Natural killer cell (primary cell): ENCODE measurements around the gene DMBX1. TPM values are rescaled to one million over a fixed set of nuclear protein-coding genes. Genes with fewer than 3 reads are reported as not detected.

ENCODE experiments used
- ATAC-seq, 3 donors: fragments of 150-1000 bp in 2 of 3; fragments of 200-7000 bp in 1 of 3; cut with Tn5 transposase; 1 replicate in 1 of 3; 2 replicates in 2 of 3; pipeline ENCODE4 v1.10.0; 2021; ENCODE audit warnings: mild to moderate bottlenecking in 2 of 3, moderate library complexity in 2 of 3
- DNase-seq, 2 donors: peaks; one replicate each; pipeline versions ENCODE4 v3.0.0 to v3.0.0-alpha.2; 2013 to 2021; ENCODE audit warnings: mixed read lengths in 1 of 2
- H3K27ac ChIP-seq: one replicate; pipeline ENCODE4 v1.5.1; 2013; ENCODE audit warnings: mild to moderate bottlenecking, low read length
- H3K27me3 ChIP-seq: one replicate; pipeline ENCODE4 v1.6.1; 2013; ENCODE audit warnings: low read length; ENCODE audit not compliant: control insufficient read depth, insufficient read depth
- H3K36me3 ChIP-seq: one replicate; pipeline ENCODE4 v1.6.1; 2013; ENCODE audit warnings: low read length; ENCODE audit not compliant: control insufficient read depth, insufficient read depth
- H3K4me1 ChIP-seq: one replicate; pipeline ENCODE4 v1.6.1; 2013; ENCODE audit warnings: low read length; ENCODE audit not compliant: control insufficient read depth, insufficient read depth
- H3K4me3 ChIP-seq: one replicate; pipeline ENCODE4 v1.5.1; 2013; ENCODE audit warnings: low read length
- H3K9me3 ChIP-seq: one replicate; pipeline ENCODE4 v1.6.1; 2013; ENCODE audit warnings: low read length; ENCODE audit not compliant: control insufficient read depth, insufficient read depth
- H3K27ac Mint-ChIP-seq, 2 donors: one replicate each; pipeline ENCODE4 v1.8.0; 2022; ENCODE audit warnings: mild to moderate bottlenecking in 2 of 2, mixed read lengths in 2 of 2, moderate library complexity in 1 of 2
- H3K27me3 Mint-ChIP-seq, 2 donors: one replicate each; pipeline ENCODE4 v1.8.0; 2022; ENCODE audit warnings: low read depth in 2 of 2, mixed read lengths in 2 of 2
- H3K36me3 Mint-ChIP-seq: one replicate; pipeline ENCODE4 v1.8.0; 2022; ENCODE audit warnings: mixed read lengths
- H3K4me1 Mint-ChIP-seq, 2 donors: one replicate each; pipeline ENCODE4 v1.8.0; 2022; ENCODE audit warnings: mixed read lengths in 2 of 2
- H3K4me3 Mint-ChIP-seq: one replicate; pipeline ENCODE4 v1.8.0; 2022; ENCODE audit warnings: mild to moderate bottlenecking, moderate library complexity, mixed read lengths
- H3K9me3 Mint-ChIP-seq, 2 donors: one replicate each; pipeline ENCODE4 v1.8.0; 2022; ENCODE audit warnings: mixed read lengths in 2 of 2
- CTCF ChIP-seq: fragments of 200-600 bp; IDR thresholded peaks from one replicate; pipeline ENCODE4 v1.8.0; 2022; ENCODE audit warnings: antibody characterized with exemption
- WGBS: methylation state at CpG from one replicate; pipeline ENCODE4 v1.1.7; 2013; ENCODE audit warnings: missing lambda C conversion rate; ENCODE audit not compliant: insufficient coverage; 5-methylcytosine and 5-hydroxymethylcytosine counted together
- intact Hi-C: fragments of 100-400 bp; cut with micrococcal nuclease; formaldehyde crosslinking; loops from one replicate; pipeline ENCODE4 v1.14.2; 2022
- total RNA-seq, 4 donors: library from RNA; stranded (reverse); fragments of 120-200 nt in 1 of 4; gene quantifications; one replicate each; pipeline versions ENCODE4 v1.2.3 to v1.2.4, GENCODE V29; 2013 to 2022

DMBX1 gene
- total RNA-seq, 3 donors from 2014 or later (not counting 1 experiment from before 2014, with no cell fraction given), result not detected

GRCh38 chr1:46480959-46481646 is 8.5 kb upstream of the DMBX1 start:
- Histone ChIP-seq H3K27ac (no peak overlapping the region), H3K36me3 (no peaks in the 10 kb centered on the region), H3K4me3 (no peak overlapping the region), H3K9me3 (no peaks in the 10 kb centered on the region), H3K27me3 (peaks cover 6% of the 10 kb centered on the region), H3K4me1 (no peaks in the 10 kb centered on the region)
- ATAC-seq, result no peak
- WGBS, result 57% methylated on average over 7 of the region's 7 CpGs
- Mint-ChIP-seq H3K9me3 (no peaks in the 10 kb centered on the region), H3K4me3 (no peak overlapping the region), H3K27me3 (peaks cover 33 to 38% of the 10 kb centered on the region in 2 donors), H3K36me3 (no peaks in the 10 kb centered on the region), H3K4me1 (no peaks in the 10 kb centered on the region), H3K27ac (no peak overlapping the region)
- TF ChIP-seq CTCF, result no peak
- intact Hi-C loops, result no loop called here
- no peak for DNase-seq

GRCh38 chr1:46481961-46482360 is 7.7 kb upstream of the DMBX1 start:
- no peak overlapping the region for H3K4me3 ChIP-seq
- no peak overlapping the region for H3K27ac ChIP-seq
- 61% methylated on average over 4 of the region's 4 CpGs for WGBS
- no peaks in the 10 kb centered on the region for H3K9me3 Mint-ChIP-seq
- no peak overlapping the region for H3K4me3 Mint-ChIP-seq
- intact Hi-C loops, result no loop called here
- peaks cover 42 to 46% of the 10 kb centered on the region in 2 donors for H3K27me3 Mint-ChIP-seq
- DNase-seq, result no peak
- no peaks in the 10 kb centered on the region for H3K36me3 ChIP-seq
- ATAC-seq, result no peak
- peaks cover 13% of the 10 kb centered on the region for H3K27me3 ChIP-seq
- no peaks in the 10 kb centered on the region for H3K4me1 ChIP-seq
- no peaks in the 10 kb centered on the region for H3K36me3 Mint-ChIP-seq
- H3K9me3 ChIP-seq, result no peaks in the 10 kb centered on the region
- H3K4me1 Mint-ChIP-seq, result no peaks in the 10 kb centered on the region
- H3K27ac Mint-ChIP-seq, result no peak overlapping the region
- no peak for TF ChIP-seq CTCF

- no peaks in the 10 kb centered on the region for H3K9me3 ChIP-seq
- ATAC-seq (no peak), DNase-seq (no peak)
- no peak overlapping the region for H3K27ac Mint-ChIP-seq
- H3K36me3 ChIP-seq, result no peaks in the 10 kb centered on the region
- no peak for TF ChIP-seq CTCF
- peaks cover 21% of the 10 kb centered on the region for H3K27me3 ChIP-seq
- peaks cover 52 to 57% of the 10 kb centered on the region in 2 donors for H3K27me3 Mint-ChIP-seq
- H3K36me3 Mint-ChIP-seq, result no peaks in the 10 kb centered on the region
- H3K27ac ChIP-seq, result no peak overlapping the region
- H3K4me1 ChIP-seq, result no peaks in the 10 kb centered on the region
- no peak overlapping the region for H3K4me3 ChIP-seq
- no peaks in the 10 kb centered on the region for H3K4me1 Mint-ChIP-seq
- 92% methylated on average over 12 of the region's 12 CpGs for WGBS
- intact Hi-C loops, result no loop called here
- H3K9me3 Mint-ChIP-seq, result no peaks in the 10 kb centered on the region
- no peak overlapping the region for H3K4me3 Mint-ChIP-seq
These were observed 6.0 kb upstream of the DMBX1 start for GRCh38 chr1:46483589-46483988.
